ENCODE results near the gene TM2D3.

DNA sequence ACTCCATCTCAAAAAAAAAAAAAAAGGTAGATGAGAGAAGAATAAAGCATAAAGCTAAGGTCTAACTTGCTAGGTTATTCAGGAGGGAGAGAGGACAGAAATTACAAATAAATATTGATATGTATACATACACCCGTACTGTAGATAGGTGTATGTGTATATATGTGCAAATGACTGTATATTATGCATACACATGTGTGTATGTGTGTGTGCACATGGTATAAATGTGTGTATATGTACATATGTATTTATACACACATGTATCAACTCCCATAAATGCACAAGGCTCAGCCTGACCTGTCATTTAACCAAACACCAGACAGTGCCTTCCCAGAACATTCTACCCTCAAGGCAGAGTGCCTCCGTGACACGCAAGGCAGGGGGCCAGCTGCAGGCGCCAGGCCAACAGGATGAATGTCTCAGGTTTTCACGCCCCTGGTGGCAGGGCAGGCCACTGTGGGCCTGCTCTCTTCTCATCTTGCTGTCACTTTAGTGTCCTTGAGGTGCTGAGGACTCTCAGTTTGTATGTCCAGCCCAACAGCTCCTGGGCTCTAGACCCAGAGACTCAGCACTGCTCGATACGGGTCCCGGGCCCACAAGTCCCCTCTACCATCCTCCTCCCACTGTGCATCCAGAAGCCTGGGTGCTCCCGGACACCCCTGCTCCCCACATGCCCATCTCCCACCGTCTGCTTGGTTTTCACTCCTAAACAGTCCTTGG is 40.4 kb downstream of the TM2D3 start:
- TF ChIP-seq, protein P1, sequence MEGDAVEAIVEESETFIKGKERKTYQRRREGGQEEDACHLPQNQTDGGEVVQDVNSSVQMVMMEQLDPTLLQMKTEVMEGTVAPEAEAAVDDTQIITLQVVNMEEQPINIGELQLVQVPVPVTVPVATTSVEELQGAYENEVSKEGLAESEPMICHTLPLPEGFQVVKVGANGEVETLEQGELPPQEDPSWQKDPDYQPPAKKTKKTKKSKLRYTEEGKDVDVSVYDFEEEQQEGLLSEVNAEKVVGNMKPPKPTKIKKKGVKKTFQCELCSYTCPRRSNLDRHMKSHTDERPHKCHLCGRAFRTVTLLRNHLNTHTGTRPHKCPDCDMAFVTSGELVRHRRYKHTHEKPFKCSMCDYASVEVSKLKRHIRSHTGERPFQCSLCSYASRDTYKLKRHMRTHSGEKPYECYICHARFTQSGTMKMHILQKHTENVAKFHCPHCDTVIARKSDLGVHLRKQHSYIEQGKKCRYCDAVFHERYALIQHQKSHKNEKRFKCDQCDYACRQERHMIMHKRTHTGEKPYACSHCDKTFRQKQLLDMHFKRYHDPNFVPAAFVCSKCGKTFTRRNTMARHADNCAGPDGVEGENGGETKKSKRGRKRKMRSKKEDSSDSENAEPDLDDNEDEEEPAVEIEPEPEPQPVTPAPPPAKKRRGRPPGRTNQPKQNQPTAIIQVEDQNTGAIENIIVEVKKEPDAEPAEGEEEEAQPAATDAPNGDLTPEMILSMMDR (IDR thresholded peaks at IDR 0.05), result no peak
- no peak for TF ChIP-seq POLR2A (IDR thresholded peaks at IDR 0.05)

All from heart left ventricle (tissue), 13 donors.